Stimulated activated CD8-positive, alpha-beta memory T cell treated with anti-CD3 and anti-CD28 coated beads, Interleukin-15, amount 100 ng/mL, for 48 hours (primary cell): ENCODE results near the gene CFAP119.
A peak's percentile ranks its signal among the peaks of the same experiment; 100 is the strongest.

Source experiments
- DNase-seq, 2 donors: peaks; one replicate each; pipeline ENCODE4 v3.0.0-alpha.2; 2020; ENCODE audit warnings: low read depth in 2 of 2

Gene CFAP119

GRCh38 chr16:30740364-30741251, 21.3 kb downstream of the CFAP119 start:
- DNase-seq: peak in 1 of 2 donors; percentile 9

- no peak for DNase-seq
Measured at GRCh38 chr16:30738984-30739951, 22.6 kb downstream of the CFAP119 start.

GRCh38 chr16:30737794-30738648, 23.8 kb downstream of the CFAP119 start:
- no peak for DNase-seq

- no peak for DNase-seq
Measured at GRCh38 chr16:30736995-30737793, 24.7 kb downstream of the CFAP119 start.

- DNase-seq: no peak
Measured at GRCh38 chr16:30731411-30731810, 30.5 kb downstream of the CFAP119 start.

GRCh38 chr16:30728899-30729672, 32.8 kb downstream of the CFAP119 start:
- no peak for DNase-seq

GRCh38 chr16:30728321-30728720, 33.5 kb downstream of the CFAP119 start:
- no peak for DNase-seq

GRCh38 chr16:30725418-30725792, 36.5 kb downstream of the CFAP119 start:
- DNase-seq: no peak

- DNase-seq: no peak
Measured at GRCh38 chr16:30724641-30725417, 37.0 kb downstream of the CFAP119 start.

- DNase-seq: no peak
Measured at GRCh38 chr16:30723725-30724355, 38.0 kb downstream of the CFAP119 start.

GRCh38 chr16:30722916-30723315, 38.9 kb downstream of the CFAP119 start:
- DNase-seq: no peak

GRCh38 chr16:30722443-30722842, 39.4 kb downstream of the CFAP119 start:
- no peak for DNase-seq

GRCh38 chr16:30721606-30722005, 40.3 kb downstream of the CFAP119 start:
- no peak for DNase-seq

GRCh38 chr16:30721167-30721566, 40.7 kb downstream of the CFAP119 start:
- no peak for DNase-seq

- no peak for DNase-seq
Measured at GRCh38 chr16:30720694-30721093, 41.2 kb downstream of the CFAP119 start.

- no peak for DNase-seq
Measured at GRCh38 chr16:30720086-30720485, 41.8 kb downstream of the CFAP119 start.

- peak; percentile 29 to 43 for DNase-seq
Measured at GRCh38 chr16:30715750-30716445, 46.0 kb downstream of the CFAP119 start.

GRCh38 chr16:30711712-30712111, 50.1 kb downstream of the CFAP119 start:
- DNase-seq: no peak
